ENCODE results near the gene DHX58.

DHX58 gene

GRCh38 chr17:42060231-42060630 is 52.3 kb downstream of the DHX58 start:
- H3K4me1 ChIP-seq (ENCODE audit: control insufficient read depth in 1 of 2, insufficient read depth in 1 of 2, low read depth in 1 of 2, low read length in 1 of 2), result no peaks in the 10 kb centered on the region
- no peak overlapping the region for H3K27ac ChIP-seq
- peaks cover 17% of the 10 kb centered on the region for H3K27me3 ChIP-seq
- H3K36me3 ChIP-seq, result no peaks in the 10 kb centered on the region
- TF ChIP-seq, protein P1, sequence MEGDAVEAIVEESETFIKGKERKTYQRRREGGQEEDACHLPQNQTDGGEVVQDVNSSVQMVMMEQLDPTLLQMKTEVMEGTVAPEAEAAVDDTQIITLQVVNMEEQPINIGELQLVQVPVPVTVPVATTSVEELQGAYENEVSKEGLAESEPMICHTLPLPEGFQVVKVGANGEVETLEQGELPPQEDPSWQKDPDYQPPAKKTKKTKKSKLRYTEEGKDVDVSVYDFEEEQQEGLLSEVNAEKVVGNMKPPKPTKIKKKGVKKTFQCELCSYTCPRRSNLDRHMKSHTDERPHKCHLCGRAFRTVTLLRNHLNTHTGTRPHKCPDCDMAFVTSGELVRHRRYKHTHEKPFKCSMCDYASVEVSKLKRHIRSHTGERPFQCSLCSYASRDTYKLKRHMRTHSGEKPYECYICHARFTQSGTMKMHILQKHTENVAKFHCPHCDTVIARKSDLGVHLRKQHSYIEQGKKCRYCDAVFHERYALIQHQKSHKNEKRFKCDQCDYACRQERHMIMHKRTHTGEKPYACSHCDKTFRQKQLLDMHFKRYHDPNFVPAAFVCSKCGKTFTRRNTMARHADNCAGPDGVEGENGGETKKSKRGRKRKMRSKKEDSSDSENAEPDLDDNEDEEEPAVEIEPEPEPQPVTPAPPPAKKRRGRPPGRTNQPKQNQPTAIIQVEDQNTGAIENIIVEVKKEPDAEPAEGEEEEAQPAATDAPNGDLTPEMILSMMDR (IDR thresholded peaks at IDR 0.05), result no peak
- no peaks in the 10 kb centered on the region for H3K9me3 ChIP-seq
- H3K4me3 ChIP-seq (ENCODE audit: low read depth in 1 of 2, low read length in 1 of 2), result no peak overlapping the region

DNA sequence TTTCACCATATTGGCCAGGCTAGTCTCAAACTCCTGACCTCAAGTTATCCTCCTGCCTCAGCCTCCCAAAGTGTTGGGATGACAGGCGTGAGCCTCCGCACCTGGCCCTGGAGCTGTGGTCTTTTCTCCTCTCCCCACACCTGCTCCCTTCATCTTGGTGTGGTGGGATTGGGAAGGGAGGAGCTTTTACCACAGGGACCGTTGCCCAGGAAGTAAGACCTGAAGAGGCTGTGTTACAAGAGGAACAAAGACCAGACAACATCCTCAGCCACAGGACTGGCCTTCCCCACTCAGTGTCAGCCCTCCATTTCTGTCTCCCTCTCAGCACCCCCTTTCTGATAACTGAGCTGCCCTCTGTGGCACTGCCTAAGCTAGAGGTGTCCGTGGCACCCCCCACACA is 52.7 kb downstream of the DHX58 start:
- H3K4me1 ChIP-seq (ENCODE audit: control insufficient read depth in 1 of 2, insufficient read depth in 1 of 2, low read depth in 1 of 2, low read length in 1 of 2), result no peaks in the 10 kb centered on the region

GRCh38 chr17:42058063-42058462 is 54.5 kb downstream of the DHX58 start:
- Histone ChIP-seq H3K27ac (no peak overlapping the region), H3K27me3 (peaks cover 23% of the 10 kb centered on the region), H3K4me1 (ENCODE audit: control insufficient read depth in 1 of 2, insufficient read depth in 1 of 2, low read depth in 1 of 2, low read length in 1 of 2) (no peaks in the 10 kb centered on the region), H3K4me3 (ENCODE audit: low read depth in 1 of 2, low read length in 1 of 2) (no peak overlapping the region), H3K9me3 (no peaks in the 10 kb centered on the region), H3K36me3 (no peaks in the 10 kb centered on the region)
- TF ChIP-seq, protein P1 (IDR thresholded peaks at IDR 0.05), result no peak

More for the DNA sequence above, 52.7 kb downstream of the DHX58 start:
- Histone ChIP-seq H3K27ac (no peak overlapping the region), H3K27me3 (peaks cover 20% of the 10 kb centered on the region), H3K36me3 (no peaks in the 10 kb centered on the region), H3K4me3 (ENCODE audit: low read depth in 1 of 2, low read length in 1 of 2) (no peak overlapping the region), H3K9me3 (no peaks in the 10 kb centered on the region)
- TF ChIP-seq, protein P1 (IDR thresholded peaks at IDR 0.05), result no peak

- Histone ChIP-seq H3K36me3 (no peaks in the 10 kb centered on the region), H3K4me3 (ENCODE audit: low read depth in 1 of 2, low read length in 1 of 2) (no peak overlapping the region), H3K9me3 (no peaks in the 10 kb centered on the region), H3K27me3 (peaks cover 37% of the 10 kb centered on the region), H3K27ac (no peak overlapping the region), H3K4me1 (ENCODE audit: control insufficient read depth in 1 of 2, insufficient read depth in 1 of 2, low read depth in 1 of 2, low read length in 1 of 2) (no peaks in the 10 kb centered on the region)
- TF ChIP-seq, protein P1 (IDR thresholded peaks at IDR 0.05), result no peak
Observed at GRCh38 chr17:42056635-42057034, 55.9 kb downstream of the DHX58 start.

DNA sequence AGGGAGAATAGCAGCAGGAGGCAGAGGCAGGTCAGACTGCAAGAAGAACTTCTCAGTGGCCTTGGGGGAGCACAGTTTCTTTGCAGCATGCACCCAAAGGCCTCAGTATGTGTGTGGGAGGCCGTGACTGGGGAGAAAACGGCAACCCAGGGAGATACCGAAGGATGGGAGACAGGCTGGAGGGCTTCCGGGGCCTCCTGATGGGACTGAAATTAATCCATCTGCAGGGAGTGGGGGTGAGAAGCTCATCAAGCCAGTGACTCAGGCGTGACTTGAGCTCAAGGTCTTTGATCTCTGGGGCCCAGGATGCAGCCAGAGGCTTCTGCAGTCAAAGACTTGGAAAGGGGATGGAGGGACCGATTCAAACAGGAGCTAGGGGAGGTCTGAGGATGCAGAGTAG is 57.0 kb downstream of the DHX58 start:
- TF ChIP-seq, protein P1 (IDR thresholded peaks at IDR 0.05), result no peak
- Histone ChIP-seq H3K4me3 (ENCODE audit: low read depth in 1 of 2, low read length in 1 of 2) (no peak overlapping the region), H3K4me1 (ENCODE audit: control insufficient read depth in 1 of 2, insufficient read depth in 1 of 2, low read depth in 1 of 2, low read length in 1 of 2) (peaks cover 4 to 5% of the 10 kb centered on the region in 2 experiments), H3K9me3 (no peaks in the 10 kb centered on the region), H3K27ac (no peak overlapping the region), H3K27me3 (peaks cover 48% of the 10 kb centered on the region), H3K36me3 (no peaks in the 10 kb centered on the region)

GRCh38 chr17:42055027-42055426 is 57.5 kb downstream of the DHX58 start:
- no peak overlapping the region for H3K4me3 ChIP-seq (ENCODE audit: low read depth in 1 of 2, low read length in 1 of 2)
- no peaks in the 10 kb centered on the region for H3K36me3 ChIP-seq
- no peaks in the 10 kb centered on the region for H3K9me3 ChIP-seq
- H3K4me1 ChIP-seq (ENCODE audit: control insufficient read depth in 1 of 2, insufficient read depth in 1 of 2, low read depth in 1 of 2, low read length in 1 of 2), result peaks cover 7 to 9% of the 10 kb centered on the region in 2 experiments
- TF ChIP-seq, protein P1 (IDR thresholded peaks at IDR 0.05), result no peak
- H3K27ac ChIP-seq, result no peak overlapping the region
- peaks cover 53% of the 10 kb centered on the region for H3K27me3 ChIP-seq
